GM10847 (cell line): Measurements from ENCODE around the gene GEMIN7.

Experiments
- POLR2A ChIP-seq: IDR thresholded peaks from 2 replicates; pipeline ENCODE4 v1.6.1; 2011; ENCODE audit not compliant: insufficient read length; ENCODE audit errors: extremely low read depth

GEMIN7 gene

DNA sequence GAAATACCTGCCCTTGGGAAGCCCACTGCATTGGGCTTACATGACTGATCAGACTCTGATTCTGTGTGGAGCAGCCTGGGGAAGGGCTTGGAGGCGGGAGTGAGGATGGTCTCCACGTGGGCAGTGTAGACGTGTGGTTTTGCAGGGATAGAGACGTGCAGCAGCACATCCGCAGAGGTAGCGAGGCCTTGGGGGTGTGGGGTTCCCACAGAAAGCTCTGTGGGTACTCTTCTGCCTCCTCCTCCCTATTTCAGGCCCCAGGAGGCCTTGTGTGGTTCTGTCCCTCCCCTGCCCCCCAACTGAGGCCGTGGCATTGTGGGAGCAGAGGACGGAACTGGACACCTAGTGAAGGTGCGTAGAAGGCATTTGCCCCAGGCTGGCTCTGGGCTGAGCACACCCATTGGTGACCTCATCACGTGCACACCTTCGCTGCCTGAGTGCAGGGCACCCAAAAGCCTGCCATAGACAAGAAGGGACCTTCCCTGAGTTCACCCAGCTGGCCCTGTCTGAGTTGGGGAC, 42.8 kb downstream of the GEMIN7 start:
- TF ChIP-seq POLR2A, result no peak

DNA sequence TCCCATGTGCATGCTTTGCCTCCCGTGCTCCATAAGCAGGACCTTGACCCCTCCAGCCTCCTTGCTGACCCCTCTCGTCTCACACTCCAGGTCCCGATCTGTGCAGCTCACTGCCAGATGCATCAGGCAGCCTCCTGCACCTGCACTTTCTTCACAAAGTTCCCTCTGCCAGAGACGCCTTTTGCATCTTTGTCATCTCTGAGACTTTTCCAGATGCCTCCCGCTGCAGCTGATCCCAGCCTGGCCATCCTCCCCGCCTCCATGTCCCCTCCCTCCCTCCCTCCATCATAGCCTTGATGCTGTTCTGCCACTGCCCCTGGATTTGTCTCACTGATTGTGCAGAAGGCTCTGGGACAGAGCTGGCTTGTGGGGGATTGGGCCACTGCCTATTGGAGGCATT, 43.8 kb downstream of the GEMIN7 start:
- no peak for TF ChIP-seq POLR2A

DNA sequence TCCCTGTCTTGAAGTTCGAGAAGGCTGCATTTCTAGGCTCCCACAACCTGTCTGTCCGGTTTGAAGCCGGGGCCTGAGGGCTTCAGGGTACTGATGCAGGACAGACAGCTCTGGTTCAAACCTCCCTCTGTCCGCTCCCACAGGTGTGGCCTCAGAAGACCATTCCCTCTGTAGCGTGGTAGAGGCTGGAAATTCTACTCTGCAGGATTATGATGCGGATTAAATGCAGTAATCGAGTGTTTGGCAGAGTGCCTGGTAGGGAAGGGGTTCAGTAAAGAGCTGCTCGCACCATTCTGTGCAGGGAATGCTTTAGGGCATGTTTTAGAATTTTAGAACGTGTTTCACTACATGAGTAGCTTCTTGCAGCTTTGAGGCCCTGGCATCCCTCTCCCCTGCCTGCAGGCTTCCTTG, 44.4 kb downstream of the GEMIN7 start:
- no peak for TF ChIP-seq POLR2A

DNA sequence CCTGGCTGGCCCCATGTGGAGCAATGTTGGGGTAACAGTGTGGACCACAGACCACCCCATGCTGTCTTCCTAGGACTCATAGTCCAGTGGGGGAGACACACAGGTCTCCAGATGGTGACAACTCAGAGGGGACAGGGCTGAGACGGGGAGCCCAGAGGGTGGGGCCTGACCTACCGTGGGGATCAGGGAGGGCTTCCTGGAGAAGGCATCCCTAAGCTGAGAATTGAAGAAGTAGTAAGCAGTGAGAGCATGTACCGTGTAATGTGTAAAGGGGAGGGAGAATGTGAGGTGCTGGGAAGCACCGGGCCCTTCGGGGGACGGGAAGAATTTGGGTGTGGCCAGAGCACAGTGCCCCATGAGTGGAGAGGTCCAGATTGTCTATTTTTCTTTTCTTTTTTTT, 45.0 kb downstream of the GEMIN7 start:
- no peak for TF ChIP-seq POLR2A

DNA sequence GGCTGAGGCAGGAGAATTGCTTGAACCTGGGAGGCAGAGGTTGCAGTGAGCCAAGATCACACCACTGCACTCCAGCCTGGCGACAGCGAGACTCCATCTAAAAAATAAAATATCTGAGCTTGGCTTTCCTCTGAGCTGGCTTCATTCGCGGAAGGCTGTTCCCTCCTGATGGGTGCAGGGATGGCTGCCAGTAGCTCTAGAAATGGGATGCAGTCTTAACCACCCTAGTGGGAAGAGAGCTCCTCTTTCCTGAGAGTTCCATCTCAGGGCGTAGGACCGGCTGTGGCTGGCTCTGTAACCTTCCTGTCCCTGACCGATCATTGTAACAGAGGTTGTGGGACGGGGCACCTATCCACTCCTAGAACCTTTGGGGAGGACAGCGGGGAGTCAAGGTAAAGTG, 46.3 kb downstream of the GEMIN7 start:
- no peak for TF ChIP-seq POLR2A

DNA sequence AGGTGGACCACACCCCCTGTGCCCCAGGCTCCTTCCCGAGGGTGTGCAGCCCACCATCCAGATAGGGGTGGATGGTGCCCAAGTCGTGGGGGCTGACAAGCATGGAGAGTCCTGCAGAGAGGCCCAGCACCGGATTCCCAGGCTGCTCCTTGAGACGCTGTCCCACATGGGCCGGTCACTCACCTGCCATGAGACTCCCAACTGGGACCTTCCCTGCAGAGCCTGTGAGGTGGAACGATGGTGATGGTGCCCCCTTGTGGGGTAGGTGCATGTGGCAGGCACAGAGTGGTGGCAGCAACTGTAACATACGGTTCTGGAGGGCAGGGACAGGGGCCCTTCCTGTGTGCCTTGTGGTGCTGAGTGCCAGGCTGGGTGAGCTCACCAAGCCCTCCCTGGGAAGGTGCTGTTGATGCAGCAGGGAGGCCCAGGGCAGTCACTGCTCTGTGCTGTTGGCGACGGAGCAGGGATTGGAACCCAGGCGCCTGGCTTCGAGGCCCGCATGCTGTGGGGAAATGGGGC, 47.0 kb downstream of the GEMIN7 start:
- TF ChIP-seq POLR2A, result no peak

DNA sequence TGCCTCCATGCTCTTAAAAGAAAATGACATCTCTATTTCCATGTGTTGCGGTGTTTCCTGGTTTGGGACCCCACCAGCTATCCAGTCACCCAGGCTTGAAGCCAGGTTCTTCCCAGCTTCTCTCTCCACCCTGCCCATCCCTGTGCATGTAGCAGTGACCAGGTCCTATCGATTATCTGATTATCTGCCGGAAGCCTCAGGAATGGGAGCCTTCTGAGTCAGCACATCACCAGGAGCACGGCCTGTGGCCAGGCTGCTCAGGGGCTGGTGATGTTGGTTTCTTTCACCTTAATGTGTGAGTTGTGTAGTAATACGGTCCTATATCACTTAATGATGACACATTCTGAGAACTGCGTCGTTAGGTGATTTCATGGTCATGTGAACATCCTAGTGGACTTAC, 47.6 kb downstream of the GEMIN7 start:
- TF ChIP-seq POLR2A, result no peak

DNA sequence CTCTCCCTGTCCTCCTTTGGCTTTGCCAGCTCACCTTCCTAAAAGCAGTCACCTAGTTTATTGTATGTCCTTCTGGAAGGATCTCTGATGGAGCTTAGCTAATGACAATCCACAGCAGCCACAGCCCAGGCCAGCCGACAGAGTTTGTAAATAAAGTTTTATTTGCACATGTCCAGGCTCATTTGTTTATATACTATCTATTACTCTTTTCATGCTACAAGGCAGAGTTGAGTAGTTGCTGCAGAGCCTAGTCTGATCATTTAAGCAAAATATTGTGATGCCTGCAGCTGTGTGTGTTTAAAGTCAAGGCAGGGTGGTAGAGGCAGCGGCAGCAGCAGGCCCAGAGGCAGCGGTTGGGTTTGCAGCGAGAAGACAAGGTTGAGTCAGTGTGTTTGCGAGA, 49.1 kb downstream of the GEMIN7 start:
- TF ChIP-seq POLR2A, result no peak

DNA sequence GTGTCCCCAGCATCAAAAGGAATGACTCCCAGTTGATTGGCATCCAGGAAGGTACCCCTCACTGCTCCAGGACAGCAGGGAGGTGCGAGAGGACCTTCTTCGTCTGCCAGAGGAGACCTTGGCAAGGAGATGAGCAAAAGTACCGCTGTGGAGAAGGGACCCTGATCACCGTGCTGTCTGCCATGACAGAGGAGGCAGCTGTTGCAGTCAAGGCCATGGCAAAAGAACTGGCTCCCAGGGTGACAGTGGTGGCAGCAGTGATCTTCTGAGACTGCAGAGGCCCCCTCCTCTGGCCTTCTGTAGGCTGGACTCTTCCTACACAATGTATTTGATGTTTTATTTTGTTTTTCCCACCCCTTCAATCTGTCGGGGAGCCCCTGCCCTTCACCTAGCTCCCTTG, 49.7 kb downstream of the GEMIN7 start:
- TF ChIP-seq POLR2A, result no peak

DNA sequence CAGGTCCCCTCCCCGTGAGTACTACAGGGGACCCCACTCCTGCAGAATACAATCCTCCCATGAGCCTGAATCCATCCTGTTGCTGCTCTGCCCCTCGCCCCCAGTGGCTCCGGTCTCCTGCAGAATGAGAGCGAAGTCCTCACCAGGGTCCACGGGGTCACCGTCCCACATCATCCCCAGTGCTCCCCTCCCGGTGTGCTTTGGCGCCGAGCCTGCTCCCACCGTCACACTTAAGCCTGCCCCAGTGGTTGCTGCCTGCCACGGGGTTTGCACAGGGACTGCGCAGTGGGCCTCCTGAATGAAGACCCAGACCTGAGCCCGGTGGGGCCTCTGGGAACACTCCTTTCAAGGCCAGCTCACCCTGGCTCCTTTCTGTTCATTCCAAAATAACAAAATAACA, 51.2 kb downstream of the GEMIN7 start:
- no peak for TF ChIP-seq POLR2A

DNA sequence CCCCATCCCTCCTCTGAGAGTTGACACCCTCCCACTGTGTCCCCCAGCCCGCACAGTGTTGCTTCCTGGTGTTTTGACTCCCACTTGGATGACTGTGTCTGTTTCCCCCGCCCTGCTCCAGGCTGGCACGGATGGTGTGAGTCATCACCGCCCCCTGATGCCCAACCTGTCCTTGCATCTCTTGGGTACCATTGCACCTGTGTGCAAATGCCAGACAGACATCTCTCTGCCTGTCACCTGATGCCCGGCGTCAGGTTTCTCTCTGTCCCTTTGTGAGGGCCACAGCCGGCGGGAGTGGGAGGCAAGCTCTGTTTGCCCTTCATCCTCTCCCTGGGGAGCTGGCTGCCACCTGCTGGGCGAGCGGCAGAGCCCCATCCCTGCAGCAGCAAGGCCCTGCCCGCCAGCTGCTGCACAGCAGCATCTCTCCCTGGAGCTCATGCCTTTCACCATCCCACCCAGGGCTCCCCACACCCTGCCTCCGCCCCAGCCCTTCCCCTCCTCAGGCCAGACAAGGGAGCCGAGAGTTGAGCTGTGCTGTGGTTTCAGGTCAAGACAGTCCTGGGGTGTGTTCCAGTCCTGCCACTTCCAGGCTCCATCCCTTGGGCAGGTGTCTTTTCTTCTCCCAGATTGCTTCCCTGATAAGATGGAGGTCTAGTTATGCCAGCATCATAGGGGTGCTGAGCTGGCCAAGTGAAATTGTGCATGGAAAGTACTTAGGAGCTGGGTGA, 52.0 kb downstream of the GEMIN7 start:
- TF ChIP-seq POLR2A, result no peak

DNA sequence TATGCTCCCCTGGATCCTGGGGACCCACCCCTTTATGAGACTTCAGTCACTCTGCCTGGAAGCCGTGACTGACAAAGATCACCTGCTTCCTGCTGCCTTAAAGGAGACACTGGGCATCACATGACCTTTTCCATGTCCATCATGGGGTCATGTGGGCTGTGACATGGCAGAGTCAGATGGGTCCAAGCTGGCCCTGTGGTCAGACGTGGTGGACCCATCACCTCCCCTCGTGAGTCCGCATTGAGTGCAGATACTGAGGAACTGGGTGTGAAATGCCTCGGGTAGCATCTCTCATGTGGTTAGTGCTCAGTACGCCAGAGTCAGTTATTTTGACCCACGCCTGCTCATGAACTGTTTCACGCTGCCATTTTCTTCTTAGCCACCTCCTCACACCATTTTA, 54.6 kb downstream of the GEMIN7 start:
- no peak for TF ChIP-seq POLR2A

DNA sequence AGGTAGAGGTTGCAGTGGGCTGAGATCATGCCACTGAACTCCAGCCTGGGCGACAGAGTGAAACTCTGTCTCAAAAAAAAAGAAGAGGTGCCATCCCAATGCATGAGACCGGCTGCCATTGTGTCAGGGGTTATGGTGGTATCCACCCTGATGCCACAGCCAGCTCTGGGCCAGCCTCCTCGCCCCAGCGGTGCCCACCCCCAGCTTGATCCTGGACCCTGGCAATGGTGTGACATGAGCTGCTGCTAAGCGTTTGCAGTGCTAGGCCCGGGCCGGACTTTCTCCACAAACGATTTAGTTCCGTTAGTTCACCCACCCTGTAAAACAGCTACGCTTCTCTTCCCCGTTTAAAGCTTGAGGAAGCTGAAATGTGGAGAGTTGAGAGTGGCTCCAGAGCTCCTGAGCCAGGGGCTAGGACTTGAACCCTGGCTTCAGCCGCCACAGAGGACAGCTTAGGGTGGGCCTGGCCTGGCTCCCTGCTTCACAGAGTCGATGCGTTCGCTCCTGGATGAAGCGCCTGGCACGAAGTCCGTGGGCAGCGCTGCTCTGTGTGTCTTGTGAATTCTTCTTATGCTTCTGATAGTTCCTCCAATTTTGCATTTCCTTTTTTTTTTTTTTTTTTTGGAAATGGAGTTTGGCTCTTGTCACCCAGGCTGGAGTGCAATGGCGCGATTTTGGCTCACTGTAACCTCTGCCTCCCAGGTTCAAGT, 56.3 kb downstream of the GEMIN7 start:
- TF ChIP-seq POLR2A, result no peak

DNA sequence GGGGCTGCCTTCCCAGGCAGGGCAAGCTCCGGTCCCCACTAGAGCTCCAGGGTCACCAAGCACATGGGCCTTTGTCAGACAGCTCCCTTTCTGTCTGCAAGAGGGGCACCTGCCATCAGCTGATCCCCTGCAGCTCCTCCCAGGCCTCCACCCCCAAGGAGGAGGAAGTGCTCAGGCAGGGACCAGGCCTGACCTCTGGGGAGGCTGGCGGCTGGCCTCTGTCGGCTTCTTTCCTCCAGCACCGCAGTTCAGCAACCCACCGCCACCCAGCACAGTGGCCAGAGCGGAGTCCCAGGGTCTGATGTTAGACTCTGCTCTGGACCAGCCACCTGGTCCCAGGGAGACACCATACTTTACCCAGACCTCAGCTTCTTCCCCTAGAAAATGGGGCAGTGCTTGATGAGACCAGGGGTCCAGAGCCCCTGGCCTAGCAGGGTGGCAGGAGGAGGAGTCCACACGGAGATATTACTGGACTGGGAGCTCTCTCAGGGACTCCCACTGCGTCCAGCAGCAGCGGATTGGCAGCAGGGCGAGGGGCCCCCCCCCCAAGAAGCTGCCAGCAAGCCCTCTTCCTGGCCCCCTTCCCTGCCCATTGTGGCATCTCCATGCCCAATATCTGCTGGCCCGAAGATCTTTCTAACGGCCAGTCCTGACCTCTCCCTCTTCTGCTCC, 57.6 kb downstream of the GEMIN7 start:
- TF ChIP-seq POLR2A, result no peak

DNA sequence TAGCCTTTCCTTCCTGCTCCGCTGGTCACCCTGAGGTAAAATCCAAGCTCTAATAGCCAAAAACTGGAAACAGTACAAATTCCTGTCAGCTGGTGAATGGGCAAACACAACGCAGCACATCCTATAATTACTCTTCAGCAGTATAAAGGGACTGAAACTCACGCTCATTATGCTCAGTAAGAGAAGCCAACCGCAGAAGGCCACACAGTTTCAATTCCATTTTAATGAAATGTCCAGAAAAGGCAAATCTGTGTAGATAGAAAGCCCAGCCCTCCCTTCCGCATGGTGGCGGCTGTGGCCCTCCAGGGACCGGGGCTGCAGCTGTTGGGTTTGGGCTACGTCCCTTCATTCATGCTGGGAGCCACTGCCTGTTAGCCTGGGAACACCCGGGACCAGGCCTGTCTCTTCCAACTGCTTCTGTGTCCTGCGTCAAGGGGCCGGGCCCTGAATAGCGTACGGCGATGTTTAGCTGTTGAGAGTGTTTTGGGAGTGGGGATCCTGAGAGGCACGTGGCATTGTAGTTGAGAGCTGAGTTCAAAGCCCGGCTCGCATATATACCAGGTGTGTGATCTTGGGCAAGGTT, 58.2 kb downstream of the GEMIN7 start:
- TF ChIP-seq POLR2A, result peak; percentile 22
